ENCODE data around the gene CST1. TPM values are rescaled to one million over a fixed set of nuclear protein-coding genes. Genes with fewer than 3 reads are reported as not detected.

The CST1 gene
- total and polyA plus RNA-seq, 2 experiments from 2014 or later = 12.8 to 13.6 TPM

DNA sequence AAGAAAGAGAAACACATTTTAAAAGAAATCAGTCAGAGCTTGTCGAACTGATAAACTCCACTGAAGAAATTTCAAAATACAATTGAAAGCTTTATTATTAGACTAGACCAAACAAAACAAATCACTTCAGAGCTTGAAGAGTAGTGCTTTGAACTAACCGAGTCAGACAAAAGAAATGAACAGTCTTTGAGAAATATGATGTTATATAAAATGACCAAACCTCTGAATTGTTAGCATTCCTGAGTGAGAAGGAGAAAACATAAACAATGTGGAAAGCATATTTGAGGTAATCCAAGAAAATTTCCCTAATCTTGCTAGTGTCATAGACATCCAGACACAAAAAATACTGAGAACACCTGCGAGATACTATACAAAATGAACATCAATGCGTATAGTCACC is 48.7 kb downstream of the CST1 start:
- Histone ChIP-seq H3K4me3 (no peak overlapping the region), H3K79me2 (no peaks in the 10 kb centered on the region), H3K9me3 (ENCODE audit: low read depth) (no peaks in the 10 kb centered on the region), H3K4me2 (no peak overlapping the region), H3K36me3 (replicated peaks; ENCODE audit: insufficient read depth, low read depth) (no peaks in the 10 kb centered on the region), H3K27ac (no peak overlapping the region), H3K27me3 (no peaks in the 10 kb centered on the region), H3K9me2 (replicated peaks; ENCODE audit: insufficient read depth) (no peaks in the 10 kb centered on the region), H3K4me1 (ENCODE audit: insufficient read depth) (no peaks in the 10 kb centered on the region), H2AFZ (no peak overlapping the region), H4K20me1 (ENCODE audit: insufficient read depth, poor library complexity, severe bottlenecking) (no peaks in the 10 kb centered on the region)
- DNase-seq (ENCODE audit: low spot score) = no peak
- WGBS (ENCODE audit: low lambda C conversion rate, missing lambda C conversion rate) = 85% methylated on average over 4 of the region's 4 CpGs
- TF ChIP-seq, protein P1, sequence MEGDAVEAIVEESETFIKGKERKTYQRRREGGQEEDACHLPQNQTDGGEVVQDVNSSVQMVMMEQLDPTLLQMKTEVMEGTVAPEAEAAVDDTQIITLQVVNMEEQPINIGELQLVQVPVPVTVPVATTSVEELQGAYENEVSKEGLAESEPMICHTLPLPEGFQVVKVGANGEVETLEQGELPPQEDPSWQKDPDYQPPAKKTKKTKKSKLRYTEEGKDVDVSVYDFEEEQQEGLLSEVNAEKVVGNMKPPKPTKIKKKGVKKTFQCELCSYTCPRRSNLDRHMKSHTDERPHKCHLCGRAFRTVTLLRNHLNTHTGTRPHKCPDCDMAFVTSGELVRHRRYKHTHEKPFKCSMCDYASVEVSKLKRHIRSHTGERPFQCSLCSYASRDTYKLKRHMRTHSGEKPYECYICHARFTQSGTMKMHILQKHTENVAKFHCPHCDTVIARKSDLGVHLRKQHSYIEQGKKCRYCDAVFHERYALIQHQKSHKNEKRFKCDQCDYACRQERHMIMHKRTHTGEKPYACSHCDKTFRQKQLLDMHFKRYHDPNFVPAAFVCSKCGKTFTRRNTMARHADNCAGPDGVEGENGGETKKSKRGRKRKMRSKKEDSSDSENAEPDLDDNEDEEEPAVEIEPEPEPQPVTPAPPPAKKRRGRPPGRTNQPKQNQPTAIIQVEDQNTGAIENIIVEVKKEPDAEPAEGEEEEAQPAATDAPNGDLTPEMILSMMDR (IDR thresholded peaks at IDR 0.05; ENCODE audit: poor library complexity) = no peak
- TF ChIP-seq EZH2 (IDR thresholded peaks at IDR 0.05; ENCODE audit: borderline replicate concordance) (no peak), EZH2phosphoT487 (IDR thresholded peaks at IDR 0.05; ENCODE audit: low read depth, severe bottlenecking, unreplicated experiment) (no peak)

DNA sequence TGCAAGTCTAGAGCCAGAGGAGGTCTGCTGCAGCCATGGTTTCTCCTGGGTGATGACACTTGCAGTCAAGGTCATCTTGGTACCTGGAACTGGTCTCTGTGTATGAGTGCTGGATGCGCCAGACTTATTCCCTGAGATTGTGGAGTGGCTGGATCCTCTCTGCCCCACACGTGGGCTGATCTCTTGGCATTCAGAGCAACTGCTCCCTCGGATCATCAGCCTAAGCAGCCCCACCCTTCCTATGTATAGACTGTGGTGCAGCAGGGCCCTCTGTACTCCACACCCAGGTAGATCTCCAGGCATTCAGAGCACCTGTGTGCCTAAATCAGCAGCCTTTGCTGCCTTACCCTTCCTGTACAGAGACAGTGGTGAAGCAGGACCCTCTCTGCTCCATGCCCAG is 49.8 kb downstream of the CST1 start:
- Histone ChIP-seq H4K20me1 (ENCODE audit: insufficient read depth, poor library complexity, severe bottlenecking) (no peaks in the 10 kb centered on the region), H3K27ac (no peak overlapping the region), H3K79me2 (no peaks in the 10 kb centered on the region), H3K4me3 (no peak overlapping the region), H3K9me3 (ENCODE audit: low read depth) (no peaks in the 10 kb centered on the region), H3K9me2 (replicated peaks; ENCODE audit: insufficient read depth) (no peaks in the 10 kb centered on the region), H3K36me3 (replicated peaks; ENCODE audit: insufficient read depth, low read depth) (no peaks in the 10 kb centered on the region), H2AFZ (no peak overlapping the region), H3K4me2 (no peak overlapping the region), H3K4me1 (ENCODE audit: insufficient read depth) (no peaks in the 10 kb centered on the region), H3K27me3 (no peaks in the 10 kb centered on the region)
- DNase-seq (ENCODE audit: low spot score) = no peak
- WGBS (ENCODE audit: low lambda C conversion rate, missing lambda C conversion rate) = 83% methylated on average over 3 of the region's 3 CpGs
- TF ChIP-seq, protein P1 (IDR thresholded peaks at IDR 0.05; ENCODE audit: poor library complexity) = no peak
- no peak for TF ChIP-seq EZH2 (IDR thresholded peaks at IDR 0.05; ENCODE audit: borderline replicate concordance)
- no peak for TF ChIP-seq EZH2phosphoT487 (IDR thresholded peaks at IDR 0.05; ENCODE audit: low read depth, severe bottlenecking, unreplicated experiment)

DNA sequence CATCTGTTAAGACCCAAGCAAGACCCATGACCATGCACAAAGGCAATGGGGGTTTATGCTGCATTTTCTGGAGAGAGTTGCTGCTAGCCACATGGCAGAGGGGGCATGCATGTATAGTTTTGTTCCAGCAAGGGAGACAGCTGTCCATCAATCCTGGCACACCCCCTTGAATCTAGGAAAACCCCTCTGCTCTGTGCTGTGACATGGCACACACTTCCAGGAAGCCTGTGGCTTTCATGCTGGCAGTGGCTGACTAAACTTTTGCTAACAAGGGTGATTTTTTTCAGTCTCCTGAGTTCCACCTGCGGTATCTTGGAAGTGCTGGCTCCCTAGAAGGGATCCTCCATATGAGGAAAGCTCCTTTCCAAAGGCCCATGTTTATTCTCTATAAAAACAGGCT is 52.8 kb downstream of the CST1 start:
- Histone ChIP-seq H3K27me3 (no peaks in the 10 kb centered on the region), H2AFZ (no peak overlapping the region), H3K4me3 (no peak overlapping the region), H3K36me3 (replicated peaks; ENCODE audit: insufficient read depth, low read depth) (no peaks in the 10 kb centered on the region), H3K9me2 (replicated peaks; ENCODE audit: insufficient read depth) (no peaks in the 10 kb centered on the region), H3K4me2 (no peak overlapping the region), H3K4me1 (ENCODE audit: insufficient read depth) (no peaks in the 10 kb centered on the region), H3K27ac (no peak overlapping the region), H3K9me3 (ENCODE audit: low read depth) (no peaks in the 10 kb centered on the region), H4K20me1 (ENCODE audit: insufficient read depth, poor library complexity, severe bottlenecking) (no peaks in the 10 kb centered on the region), H3K79me2 (no peaks in the 10 kb centered on the region)
- DNase-seq (ENCODE audit: low spot score) = no peak
- 55% methylated on average over 1 of the region's 1 CpG for WGBS (ENCODE audit: low lambda C conversion rate, missing lambda C conversion rate)
- TF ChIP-seq EZH2phosphoT487 (IDR thresholded peaks at IDR 0.05; ENCODE audit: low read depth, severe bottlenecking, unreplicated experiment) = no peak
- TF ChIP-seq EZH2 (IDR thresholded peaks at IDR 0.05; ENCODE audit: borderline replicate concordance) = no peak
- TF ChIP-seq, protein P1 (IDR thresholded peaks at IDR 0.05; ENCODE audit: poor library complexity) = no peak

Small RNA genes lying within 50 kb of the gene (small RNA-seq; reads per million reads assigned to genes)
- not detected for gene CST2P1

Other genes starting within 250 kb of the CST1 start
- gene CST9L, start 182.5 kb downstream of the CST1 start, total RNA-seq = not detected in 2 replicates
- not detected in 2 replicates for gene CST9L, start 182.5 kb downstream of the CST1 start, polyA plus RNA-seq
- gene CST9, start 145.0 kb downstream of the CST1 start, total RNA-seq = not detected in 2 replicates
- not detected in 2 replicates for gene CST9, start 145.0 kb downstream of the CST1 start, polyA plus RNA-seq
- 881 and 921 TPM in 2 replicates for gene CST3, start 113.0 kb downstream of the CST1 start, total RNA-seq
- gene CST3, start 113.0 kb downstream of the CST1 start, polyA plus RNA-seq = 2,777 and 2,850 TPM in 2 replicates
- gene CST4, start 61.9 kb downstream of the CST1 start, total RNA-seq = 0.23 and 0.52 TPM in 2 replicates
- not detected in 2 replicates for gene CST4, start 61.9 kb downstream of the CST1 start, polyA plus RNA-seq
- gene CST2, start 75.8 kb upstream of the CST1 start, total RNA-seq = not detected in 2 replicates
- gene CST2, start 75.8 kb upstream of the CST1 start, polyA plus RNA-seq = not detected in 2 replicates
- 1.3 TPM in 1 of 2 replicates, not detected in the other for gene CST5, start 128.8 kb upstream of the CST1 start, total RNA-seq
- 0.68 TPM in 1 of 2 replicates, not detected in the other for gene CST5, start 128.8 kb upstream of the CST1 start, polyA plus RNA-seq
- gene GGTLC1, start 237.8 kb upstream of the CST1 start, total RNA-seq = not detected in 2 replicates
- gene GGTLC1, start 237.8 kb upstream of the CST1 start, polyA plus RNA-seq = not detected in 2 replicates

Data from hepatocyte (in vitro differentiated cells).